T-helper 9 cell (primary cell): ENCODE data around the gene KLHL36.

ENCODE experiments used
- DNase-seq: peaks from one replicate; pipeline ENCODE4 v3.0.0-alpha.2; 2020

Gene KLHL36

DNA sequence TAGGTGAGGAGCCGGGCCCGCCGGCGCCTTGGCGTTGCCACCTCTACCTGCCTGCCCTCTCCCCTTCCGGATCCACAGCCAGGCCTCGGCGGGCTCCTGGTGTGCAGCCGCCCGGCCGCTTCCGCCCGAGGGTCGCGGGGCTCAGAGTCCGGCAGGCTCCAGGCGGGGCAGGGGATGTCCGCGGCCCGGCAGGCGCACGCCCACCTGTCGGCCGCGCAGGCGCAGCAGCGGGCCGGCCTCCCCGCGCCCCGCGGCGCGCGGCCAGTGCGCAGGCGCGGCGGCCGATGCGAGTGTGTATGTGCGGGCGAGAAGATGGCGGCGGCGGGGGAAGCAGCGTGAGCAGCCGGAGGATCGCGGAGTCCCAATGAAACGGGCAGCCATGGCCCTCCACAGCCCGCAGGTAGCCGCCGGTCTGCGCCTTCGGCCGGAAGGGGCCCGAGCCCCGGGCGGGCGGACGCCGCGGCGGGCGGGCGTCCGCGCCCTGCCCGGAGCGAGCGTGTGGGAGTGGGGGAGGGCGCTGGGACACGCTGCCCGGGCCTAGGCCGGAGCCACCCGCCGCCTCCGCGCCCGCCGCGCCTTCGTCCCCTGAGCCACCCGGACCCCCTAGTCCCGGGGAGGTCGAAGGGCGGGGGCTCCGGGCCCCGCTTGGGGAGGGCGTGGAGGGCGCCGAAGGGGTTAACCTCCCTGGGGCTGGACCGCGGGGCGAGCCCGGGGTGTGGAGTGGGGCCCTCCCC is 51.6 kb downstream of the KLHL36 start, which contains the start of gene USP10:
TSS of gene USP10 (plus strand) at position 289 of the 734 bp plus-strand sequence. CDS start at position 380, 91 bp downstream.
- DNase-seq = peak; percentile 80

DNA sequence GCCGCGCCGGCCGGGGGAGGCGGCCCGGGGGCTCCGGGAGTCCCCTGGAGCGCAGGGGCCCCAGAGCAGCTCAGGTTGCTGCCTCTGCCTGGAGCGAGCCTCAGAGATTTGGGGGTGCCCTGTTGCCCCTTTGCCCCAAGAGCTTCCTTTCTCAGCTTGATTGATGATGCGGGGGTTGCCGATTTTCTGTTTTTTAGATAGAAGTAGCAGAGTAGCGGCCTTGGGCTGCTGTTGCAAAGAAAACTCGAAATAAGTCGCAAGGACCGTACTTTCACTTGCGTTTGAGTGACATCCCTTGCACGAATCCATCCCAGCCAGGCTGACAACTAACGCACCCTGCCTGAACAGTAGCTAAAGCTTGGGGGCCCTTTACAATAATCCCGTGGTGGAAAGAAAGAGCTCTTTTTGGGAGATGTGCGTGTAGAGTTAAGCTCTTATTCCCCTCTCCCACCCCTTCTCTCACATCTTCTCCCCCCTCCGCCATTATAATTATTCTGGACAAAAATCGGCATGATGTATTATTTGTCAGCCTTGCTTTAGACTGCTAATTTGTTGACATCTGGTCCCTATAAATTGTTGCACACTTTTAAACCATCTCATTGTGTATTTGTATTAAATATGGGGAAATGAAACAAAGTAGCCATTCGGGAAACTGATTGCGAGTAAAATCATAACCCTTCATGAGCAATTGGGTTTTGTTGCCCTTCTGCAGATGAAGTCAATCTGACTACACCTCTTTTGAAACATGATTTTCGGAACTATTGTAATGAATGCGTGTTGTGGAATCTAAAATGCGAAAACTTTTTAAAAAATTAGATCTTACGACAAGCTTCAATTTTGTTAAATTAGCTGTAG is 52.4 kb downstream of the KLHL36 start:
- DNase-seq = peak; percentile 17

DNA sequence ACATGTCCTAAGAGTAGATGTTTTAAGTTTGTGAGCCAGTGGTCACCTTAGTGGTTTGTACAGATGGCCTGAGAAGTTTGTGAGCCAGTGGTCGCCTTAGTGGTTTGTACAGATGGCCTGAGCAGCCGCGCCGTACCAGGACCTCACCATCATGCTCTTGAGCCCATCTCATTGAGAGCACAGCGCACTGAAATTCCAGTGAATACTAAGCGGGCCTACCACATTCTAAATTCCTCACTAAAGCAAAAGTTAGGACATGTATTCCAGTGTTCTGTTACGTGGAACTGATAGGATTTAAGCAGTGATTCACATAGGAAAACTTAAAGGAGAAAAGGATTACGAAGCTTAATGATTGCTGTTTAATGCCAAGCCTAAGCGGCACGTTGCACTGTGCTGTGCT is 55.4 kb downstream of the KLHL36 start:
- no peak for DNase-seq

- no peak for DNase-seq
These were observed 55.9 kb downstream of the KLHL36 start for GRCh38 chr16:84704253-84704652.

DNA sequence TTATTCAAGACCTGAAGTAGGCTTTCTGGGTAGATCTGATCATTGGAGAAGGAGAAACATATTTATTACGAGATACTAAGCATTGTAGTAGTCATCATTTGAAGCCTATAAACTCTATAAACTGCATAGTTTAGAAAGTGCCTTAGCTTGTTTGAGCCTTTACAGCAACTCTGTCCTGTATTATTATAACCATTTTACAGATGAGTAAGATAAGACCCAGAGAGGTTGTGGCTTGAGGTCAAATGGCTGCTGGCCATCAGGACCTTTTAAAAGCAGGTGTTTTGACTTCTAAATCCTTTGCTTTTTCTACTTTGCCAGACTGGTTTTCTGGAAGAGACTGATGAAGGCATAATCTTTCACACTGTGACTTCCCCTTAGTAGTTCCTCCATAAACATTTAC is 58.5 kb downstream of the KLHL36 start:
- no peak for DNase-seq

DNA sequence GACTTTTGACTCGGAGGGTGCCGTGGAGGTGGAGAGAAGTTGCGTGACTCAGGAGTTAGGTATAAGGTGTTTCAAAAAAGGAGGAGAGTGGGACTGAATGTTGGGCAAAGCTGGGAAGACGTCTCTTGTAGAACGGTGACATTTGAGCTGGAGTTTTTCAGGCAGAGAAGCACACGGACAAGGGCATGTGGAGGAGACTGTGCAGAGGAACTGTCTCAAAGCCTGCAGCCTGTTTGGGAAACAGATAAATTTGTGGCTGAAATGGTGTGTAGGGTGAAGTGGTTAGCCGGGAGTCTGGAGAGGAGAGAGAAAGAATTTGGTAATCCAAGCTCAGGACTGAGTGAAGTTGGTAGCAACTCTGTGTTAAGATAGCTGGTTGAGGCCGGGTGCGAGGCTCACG is 61.3 kb downstream of the KLHL36 start:
- no peak for DNase-seq

- DNase-seq = no peak
These were observed 62.4 kb downstream of the KLHL36 start for GRCh38 chr16:84710686-84711085.
